Naive thymus-derived CD8-positive, alpha-beta T cell (primary cell): ENCODE data around the gene CAPZA1. TPM values are rescaled to one million over a fixed set of nuclear protein-coding genes. Genes with fewer than 3 reads are reported as not detected.

ENCODE experiments used
- ATAC-seq, 2 donors: fragments of 150-1000 bp; cut with Tn5 transposase in 1 of 2; sonication (Bioruptor Pico), chemical (Tn5 transposase) in 1 of 2; 1 replicate in 1 of 2; 2 replicates in 1 of 2; pipeline ENCODE4 v1.10.0; 2021; ENCODE audit warnings: mild to moderate bottlenecking in 2 of 2, moderate library complexity in 2 of 2
- POLR2A ChIA-PET: fragments of 350-600 bp; sonication (Branson Sonifier 250); formaldehyde crosslinking; loops from one replicate; lab custom pipeline; 2021; ENCODE audit warnings: antibody characterized with exemption; lab: Charles Lee
- DNase-seq, 10 donors: peaks; one replicate each; pipeline versions ENCODE4 v3.0.0 to v3.0.0-alpha.2; 2020 to 2022
- H3K27ac Mint-ChIP-seq, 10 donors: one replicate each; pipeline ENCODE4 v1.8.0; 2020 to 2022; ENCODE audit warnings: mild to moderate bottlenecking in 10 of 10, mixed read lengths in 10 of 10, moderate library complexity in 4 of 10, inconsistent platforms in 1 of 10
- H3K27me3 Mint-ChIP-seq, 5 donors: one replicate each; pipeline ENCODE4 v1.8.0; 2021 to 2022; ENCODE audit warnings: mixed read lengths in 5 of 5
- H3K36me3 Mint-ChIP-seq, 3 donors: one replicate each; pipeline ENCODE4 v1.8.0; 2020 to 2022; ENCODE audit warnings: mixed read lengths in 3 of 3, mild to moderate bottlenecking in 2 of 3, inconsistent platforms in 1 of 3
- H3K4me1 Mint-ChIP-seq, 4 donors: one replicate each; pipeline ENCODE4 v1.8.0; 2021 to 2022; ENCODE audit warnings: mixed read lengths in 4 of 4
- H3K4me3 Mint-ChIP-seq, 10 donors: one replicate each; pipeline ENCODE4 v1.8.0; 2020 to 2022; ENCODE audit warnings: mild to moderate bottlenecking in 10 of 10, mixed read lengths in 10 of 10, moderate library complexity in 6 of 10, inconsistent platforms in 1 of 10
- H3K9me3 Mint-ChIP-seq, 9 donors: one replicate each; pipeline ENCODE4 v1.8.0; 2020 to 2022; ENCODE audit warnings: mixed read lengths in 9 of 9, mild to moderate bottlenecking in 3 of 9, inconsistent platforms in 1 of 9, moderate library complexity in 1 of 9
- polyA plus RNA-seq, 3 donors: library from polyadenylated mRNA; unstranded; fragments of 300-500 nt; fragmentation: Illumina TruSeq; gene quantifications; one replicate each; pipeline ENCODE4 v1.2.3, GENCODE V29; 2021
- total RNA-seq, 8 experiments: library from RNA in 2 of 8; stranded (reverse) in 2 of 8; gene quantifications; one replicate each; pipeline ENCODE4 v1.2.3 and lab custom pipeline; 2021 to 2026

CAPZA1 gene
- total and polyA plus RNA-seq, 5 experiments from 2014 or later, result 100 to 169 (median 126) TPM

GRCh38 chr1:112686835-112687234, 67.2 kb downstream of the CAPZA1 start:
- Mint-ChIP-seq H3K27me3 (no peaks in the 10 kb centered on the region), H3K4me1 (peaks cover 6 to 30% (median 19%) of the 10 kb centered on the region in 4 donors), H3K36me3 (peaks cover 2 to 50% (median 11%) of the 10 kb centered on the region in 3 donors), H3K9me3 (no peaks in the 10 kb centered on the region), H3K4me3 (no peak overlapping the region), H3K27ac (peak overlapping the region in 4 of 10 donors; percentile 7 to 48 (median 30))
- POLR2A ChIA-PET, result no interaction called here
- ATAC-seq, result no peak
- DNase-seq, result no peak

- Mint-ChIP-seq H3K4me1 (peaks cover 6 to 28% (median 19%) of the 10 kb centered on the region in 4 donors), H3K9me3 (no peaks in the 10 kb centered on the region), H3K27me3 (no peaks in the 10 kb centered on the region), H3K4me3 (no peak overlapping the region), H3K27ac (peak overlapping the region in 1 of 10 donors; percentile 22), H3K36me3 (peaks cover 7 to 55% (median 14%) of the 10 kb centered on the region in 3 donors)
- DNase-seq, result no peak
- no peak for ATAC-seq
- POLR2A ChIA-PET, result no interaction called here
Observed at GRCh38 chr1:112687361-112687760, 67.7 kb downstream of the CAPZA1 start.

- H3K4me1 Mint-ChIP-seq, result peaks cover 6 to 28% (median 17%) of the 10 kb centered on the region in 4 donors
- peaks cover 7 to 57% (median 14%) of the 10 kb centered on the region in 3 donors for H3K36me3 Mint-ChIP-seq
- peak overlapping the region in 5 of 10 donors; percentile 4 to 78 (median 56) for H3K27ac Mint-ChIP-seq
- DNase-seq (no peak), ATAC-seq (no peak)
- H3K9me3 Mint-ChIP-seq, result no peaks in the 10 kb centered on the region
- POLR2A ChIA-PET, result no interaction called here
- H3K27me3 Mint-ChIP-seq, result no peaks in the 10 kb centered on the region
- H3K4me3 Mint-ChIP-seq, result peak overlapping the region in 1 of 10 donors; percentile 34
Observed at GRCh38 chr1:112687785-112688496, 68.3 kb downstream of the CAPZA1 start.

GRCh38 chr1:112688781-112689193, 69.2 kb downstream of the CAPZA1 start:
- Mint-ChIP-seq H3K4me3 (peak overlapping the region in 1 of 10 donors; percentile 10), H3K27ac (peak overlapping the region in 4 of 10 donors; percentile 35 to 78 (median 50)), H3K36me3 (peaks cover 7 to 60% (median 17%) of the 10 kb centered on the region in 3 donors), H3K27me3 (no peaks in the 10 kb centered on the region), H3K4me1 (peaks cover 6 to 28% (median 16%) of the 10 kb centered on the region in 4 donors), H3K9me3 (no peaks in the 10 kb centered on the region)
- DNase-seq, result no peak
- POLR2A ChIA-PET, result no interaction called here
- no peak for ATAC-seq

- no peaks in the 10 kb centered on the region for H3K27me3 Mint-ChIP-seq
Observed at GRCh38 chr1:112689196-112689841, 69.7 kb downstream of the CAPZA1 start.

GRCh38 chr1:112689842-112690237, 70.2 kb downstream of the CAPZA1 start:
- no peak for DNase-seq
- Mint-ChIP-seq H3K27me3 (no peaks in the 10 kb centered on the region), H3K4me3 (no peak overlapping the region), H3K9me3 (no peaks in the 10 kb centered on the region), H3K36me3 (peaks cover 7 to 66% (median 17%) of the 10 kb centered on the region in 3 donors), H3K27ac (peak overlapping the region in 1 of 10 donors; percentile 15), H3K4me1 (peaks cover 6 to 28% (median 16%) of the 10 kb centered on the region in 4 donors)
- POLR2A ChIA-PET, result interaction anchor here (0.8 kb wide), 1 partner anchor 14 kb away, joined by 3 read pairs; no protein-coding TSS in a partner anchor
- no peak for ATAC-seq

More at GRCh38 chr1:112689196-112689841, 69.7 kb downstream of the CAPZA1 start:
- Mint-ChIP-seq H3K27ac (peak overlapping the region in 1 of 10 donors; percentile 51), H3K36me3 (peaks cover 7 to 65% (median 17%) of the 10 kb centered on the region in 3 donors), H3K4me3 (no peak overlapping the region), H3K9me3 (no peaks in the 10 kb centered on the region), H3K4me1 (peaks cover 6 to 28% (median 16%) of the 10 kb centered on the region in 4 donors)
- POLR2A ChIA-PET, result no interaction called here
- no peak for ATAC-seq
- no peak for DNase-seq

- Mint-ChIP-seq H3K27ac (peak overlapping the region in 2 of 10 donors; percentile 54 to 58), H3K27me3 (no peaks in the 10 kb centered on the region), H3K4me3 (no peak overlapping the region), H3K9me3 (no peaks in the 10 kb centered on the region), H3K36me3 (peaks cover 7 to 86% (median 22%) of the 10 kb centered on the region in 3 donors), H3K4me1 (peaks cover 1 to 14% (median 6%) of the 10 kb centered on the region in 4 donors)
- DNase-seq (no peak), ATAC-seq (no peak)
- POLR2A ChIA-PET, result no interaction called here
Observed at GRCh38 chr1:112692681-112693080, 73.0 kb downstream of the CAPZA1 start.

GRCh38 chr1:112693821-112694220, 74.2 kb downstream of the CAPZA1 start:
- Mint-ChIP-seq H3K4me1 (peaks cover 0 to 6% (median 1%) of the 10 kb centered on the region in 4 donors), H3K9me3 (no peaks in the 10 kb centered on the region), H3K4me3 (no peak overlapping the region), H3K36me3 (peaks cover 7 to 88% (median 22%) of the 10 kb centered on the region in 3 donors), H3K27ac (no peak overlapping the region), H3K27me3 (no peaks in the 10 kb centered on the region)
- POLR2A ChIA-PET, result interaction anchor here (0.5 kb wide), 1 partner anchor 33 kb away, joined by 4 read pairs; no protein-coding TSS in a partner anchor
- DNase-seq (no peak), ATAC-seq (no peak)

GRCh38 chr1:112694363-112694929, 74.8 kb downstream of the CAPZA1 start:
- H3K27ac Mint-ChIP-seq, result no peak overlapping the region
- H3K27me3 Mint-ChIP-seq, result no peaks in the 10 kb centered on the region
- H3K4me1 Mint-ChIP-seq, result peaks cover under 1 to 13% (median 2%) of the 10 kb centered on the region in 4 donors
- POLR2A ChIA-PET, result no interaction called here
- ATAC-seq, result no peak
- no peak for DNase-seq
- H3K9me3 Mint-ChIP-seq, result no peaks in the 10 kb centered on the region
- no peak overlapping the region for H3K4me3 Mint-ChIP-seq
- H3K36me3 Mint-ChIP-seq, result peaks cover 7 to 90% (median 22%) of the 10 kb centered on the region in 3 donors

GRCh38 chr1:112695276-112695675, 75.6 kb downstream of the CAPZA1 start:
- peak overlapping the region in 2 of 10 donors; percentile 21 to 76 for H3K27ac Mint-ChIP-seq
- H3K4me1 Mint-ChIP-seq, result peaks cover 2 to 21% (median 9%) of the 10 kb centered on the region in 4 donors
- no peak overlapping the region for H3K4me3 Mint-ChIP-seq
- DNase-seq, result no peak
- H3K27me3 Mint-ChIP-seq, result no peaks in the 10 kb centered on the region
- peaks cover 7 to 87% (median 18%) of the 10 kb centered on the region in 3 donors for H3K36me3 Mint-ChIP-seq
- ATAC-seq, result no peak
- H3K9me3 Mint-ChIP-seq, result no peaks in the 10 kb centered on the region
- POLR2A ChIA-PET, result no interaction called here

- peak overlapping the region in 3 of 10 donors; percentile 20 to 73 (median 73) for H3K27ac Mint-ChIP-seq
Observed at GRCh38 chr1:112696578-112697314, 77.1 kb downstream of the CAPZA1 start.

GRCh38 chr1:112697781-112698201, 78.2 kb downstream of the CAPZA1 start:
- H3K36me3 Mint-ChIP-seq, result peaks cover 0 to 64% (median 8%) of the 10 kb centered on the region in 3 donors
- H3K9me3 Mint-ChIP-seq, result no peaks in the 10 kb centered on the region
- POLR2A ChIA-PET, result no interaction called here
- H3K27ac Mint-ChIP-seq, result peak overlapping the region in 3 of 10 donors; percentile 67 to 94 (median 90)
- DNase-seq (no peak), ATAC-seq (no peak)
- no peaks in the 10 kb centered on the region for H3K27me3 Mint-ChIP-seq
- H3K4me3 Mint-ChIP-seq, result no peak overlapping the region
- H3K4me1 Mint-ChIP-seq, result peaks cover 18 to 46% (median 34%) of the 10 kb centered on the region in 4 donors

More at GRCh38 chr1:112696578-112697314, 77.1 kb downstream of the CAPZA1 start:
- no peak overlapping the region for H3K4me3 Mint-ChIP-seq
- H3K36me3 Mint-ChIP-seq, result peaks cover 6 to 74% (median 12%) of the 10 kb centered on the region in 3 donors
- H3K9me3 Mint-ChIP-seq, result no peaks in the 10 kb centered on the region
- peaks cover 10 to 36% (median 23%) of the 10 kb centered on the region in 4 donors for H3K4me1 Mint-ChIP-seq
- H3K27me3 Mint-ChIP-seq, result no peaks in the 10 kb centered on the region
- POLR2A ChIA-PET, result no interaction called here
- no peak for DNase-seq
- ATAC-seq, result no peak
